HL-60 (cell line): ENCODE data around the gene MESD. TPM values are rescaled to one million over a fixed set of nuclear protein-coding genes. Genes with fewer than 3 reads are reported as not detected.

Experiments used
- DNase-seq, 2 experiments: peaks; one replicate each; pipeline ENCODE4 v3.0.0-alpha.2; 2010 to 2020; ENCODE audit warnings: low read depth in 1 of 2, low spot score in 1 of 2
- H3K27ac ChIP-seq: fragments of 250-450 bp; sonication (Bioruptor Pico); replicated peaks from 2 replicates; pipeline ENCODE4 v1.5.1; 2020; ENCODE audit warnings: mild to moderate bottlenecking, moderate library complexity
- H3K27me3 ChIP-seq: fragments of 250-450 bp; sonication (Bioruptor Pico); 2 replicates; pipeline ENCODE4 v1.5.1; 2021; ENCODE audit warnings: mild to moderate bottlenecking, moderate library complexity; ENCODE audit not compliant: insufficient read depth, poor library complexity, severe bottlenecking
- H3K4me3 ChIP-seq: replicated peaks from 2 replicates; pipeline ENCODE4 v1.5.1; 2011; ENCODE audit warnings: mild to moderate bottlenecking, control low read depth, low read length; ENCODE audit not compliant: insufficient read depth
- CTCF ChIP-seq: IDR thresholded peaks from one replicate; pipeline ENCODE4 v1.5.1; 2011; ENCODE audit warnings: low read length, control low read depth, inconsistent platforms; ENCODE audit not compliant: insufficient read depth
- GABPA ChIP-seq: IDR thresholded peaks from 2 replicates; pipeline ENCODE4 v1.6.1; 2012; ENCODE audit warnings: low read depth
- POLR2AphosphoS5 ChIP-seq: IDR thresholded peaks from 2 replicates; pipeline ENCODE4 v1.6.1; 2012; ENCODE audit warnings: low read depth
- REST ChIP-seq: IDR thresholded peaks from 2 replicates; pipeline ENCODE4 v1.6.1; 2012; ENCODE audit warnings: low read depth; ENCODE audit not compliant: insufficient replicate concordance
- SPI1 ChIP-seq: IDR thresholded peaks from 2 replicates; pipeline ENCODE4 v1.6.1; 2012; ENCODE audit warnings: low read depth, mild to moderate bottlenecking, borderline replicate concordance
- microRNA-seq: library from miRNA; unstranded; fragments of <30 nt; microRNA quantifications from one replicate; pipeline ENCODE4, GENCODE V29; 2018

MESD gene

GRCh38 chr15:80902298-80902801 is 87.3 kb downstream of the MESD start:
- no peak for DNase-seq
- TF ChIP-seq CTCF (no peak), REST (no peak), SPI1 (no peak), POLR2AphosphoS5 (no peak), GABPA (no peak)
- Histone ChIP-seq H3K4me3 (no peak overlapping the region), H3K27me3 (no peaks in the 10 kb centered on the region), H3K27ac (no peak overlapping the region)

DNA sequence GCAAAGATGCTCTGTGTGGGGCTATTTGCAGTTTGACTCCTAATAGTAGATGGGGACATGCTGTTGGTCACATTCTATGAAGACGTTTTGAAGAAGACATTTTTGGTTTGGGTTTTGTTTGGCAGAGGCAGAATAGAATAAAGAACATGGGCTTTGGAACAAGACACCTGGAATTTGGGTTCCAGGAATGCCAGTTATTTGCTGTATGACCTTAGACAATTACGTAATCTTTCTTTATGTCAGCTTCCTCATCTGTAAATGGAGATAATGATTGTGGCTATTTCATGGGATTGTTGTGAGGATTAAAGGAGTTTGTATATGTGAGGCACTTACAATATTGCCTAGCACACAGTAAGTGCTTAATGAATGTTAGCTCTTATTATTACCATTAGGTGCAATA is 91.6 kb downstream of the MESD start:
- Histone ChIP-seq H3K4me3 (no peak overlapping the region), H3K27ac (no peak overlapping the region), H3K27me3 (no peaks in the 10 kb centered on the region)
- TF ChIP-seq CTCF = no peak
- no peak for TF ChIP-seq GABPA
- TF ChIP-seq SPI1 = no peak
- DNase-seq = no peak

Small RNAs within 50 kb of the gene (microRNA-seq; reads per million reads assigned to microRNA genes)
- not detected for gene MIR4514
